ENCODE data around the gene OXNAD1. TPM values are rescaled to one million over a fixed set of nuclear protein-coding genes. Genes with fewer than 3 reads are reported as not detected.

Gene OXNAD1
- polyA plus RNA-seq, 1 donor, result 17.9 TPM

DNA sequence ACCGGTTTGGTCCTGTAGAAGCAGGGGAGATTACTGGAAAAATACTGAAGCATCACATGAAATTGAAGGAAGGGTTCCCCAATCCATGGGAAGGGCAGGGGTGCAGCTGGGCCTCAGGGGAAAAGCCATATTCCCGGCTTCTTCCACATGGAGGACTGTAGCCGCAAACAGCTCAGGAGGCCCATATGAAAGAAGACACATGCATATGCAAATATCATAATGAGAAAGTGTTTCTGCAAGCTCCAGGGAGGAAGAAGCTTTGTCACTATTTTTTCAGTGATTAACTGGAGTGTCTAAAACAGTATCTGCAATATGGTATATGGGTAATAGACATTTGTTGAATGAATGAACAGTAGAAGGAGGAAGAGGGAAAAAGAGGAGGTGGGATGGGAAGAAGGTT lies 19.4 kb upstream of the OXNAD1 start:
- no peak for DNase-seq

DNA sequence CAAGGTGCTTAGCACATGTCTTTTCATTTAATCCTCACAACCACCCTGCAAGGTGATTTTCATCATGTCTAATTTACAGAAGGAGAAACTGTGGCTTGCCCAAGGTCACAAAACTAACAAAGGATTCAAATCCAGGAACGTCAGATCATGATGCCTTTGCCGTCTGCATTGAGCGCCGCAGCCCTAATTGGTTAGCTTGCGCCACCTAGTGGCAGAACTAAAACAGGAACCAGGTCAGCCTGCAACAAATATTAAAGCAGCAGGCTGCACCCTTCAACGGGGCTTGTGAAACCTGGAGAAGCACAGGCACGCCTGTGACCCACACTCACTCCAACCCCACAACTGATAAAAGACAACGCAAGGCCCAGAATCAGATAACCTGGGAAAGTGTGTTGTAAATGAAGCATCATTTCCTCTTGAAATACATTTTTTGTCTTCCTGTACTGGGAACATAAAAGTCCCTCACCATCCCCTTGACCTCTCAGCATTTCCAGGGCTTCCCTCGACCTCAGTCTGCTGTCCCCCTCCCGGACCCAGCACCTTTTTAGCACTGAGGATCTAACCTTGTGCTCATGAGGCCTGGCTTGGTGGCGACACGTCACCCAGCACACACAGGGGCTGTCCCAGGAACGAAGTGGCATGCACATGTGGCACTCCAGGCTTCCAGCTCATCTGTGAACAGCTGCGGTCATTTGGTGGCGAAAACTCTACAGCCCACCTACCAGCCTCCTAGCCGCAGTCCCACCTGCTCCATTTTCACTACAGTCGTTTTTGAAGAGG lies 17.5 kb upstream of the OXNAD1 start:
- DNase-seq, result peak; percentile 75

DNA sequence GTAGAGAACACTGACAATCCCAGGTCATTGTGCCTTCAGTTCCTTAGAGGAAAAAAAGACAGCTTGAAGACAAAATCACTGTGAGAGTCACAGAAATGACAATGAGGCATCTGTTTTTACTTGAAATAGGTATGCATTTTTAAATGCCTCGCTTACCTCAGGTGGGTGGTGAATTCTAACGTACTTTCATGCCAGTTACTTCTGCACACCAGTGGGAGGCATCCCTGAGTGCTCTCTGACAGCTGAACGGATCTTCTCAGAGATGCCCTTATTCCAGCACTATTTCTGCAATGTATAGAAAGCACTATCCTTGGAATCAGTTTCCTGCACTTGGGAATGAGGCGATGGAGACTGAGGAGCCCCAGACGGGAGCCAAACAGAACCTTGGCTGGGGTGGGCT lies 16.5 kb upstream of the OXNAD1 start:
- DNase-seq, result no peak

GRCh38 chr3:16249336-16249735 lies 15.7 kb upstream of the OXNAD1 start:
- no peak for DNase-seq

GRCh38 chr3:16249886-16250285 lies 15.1 kb upstream of the OXNAD1 start:
- no peak for DNase-seq

- DNase-seq, result no peak
These were observed 13.5 kb upstream of the OXNAD1 start for GRCh38 chr3:16251316-16252085.

DNA sequence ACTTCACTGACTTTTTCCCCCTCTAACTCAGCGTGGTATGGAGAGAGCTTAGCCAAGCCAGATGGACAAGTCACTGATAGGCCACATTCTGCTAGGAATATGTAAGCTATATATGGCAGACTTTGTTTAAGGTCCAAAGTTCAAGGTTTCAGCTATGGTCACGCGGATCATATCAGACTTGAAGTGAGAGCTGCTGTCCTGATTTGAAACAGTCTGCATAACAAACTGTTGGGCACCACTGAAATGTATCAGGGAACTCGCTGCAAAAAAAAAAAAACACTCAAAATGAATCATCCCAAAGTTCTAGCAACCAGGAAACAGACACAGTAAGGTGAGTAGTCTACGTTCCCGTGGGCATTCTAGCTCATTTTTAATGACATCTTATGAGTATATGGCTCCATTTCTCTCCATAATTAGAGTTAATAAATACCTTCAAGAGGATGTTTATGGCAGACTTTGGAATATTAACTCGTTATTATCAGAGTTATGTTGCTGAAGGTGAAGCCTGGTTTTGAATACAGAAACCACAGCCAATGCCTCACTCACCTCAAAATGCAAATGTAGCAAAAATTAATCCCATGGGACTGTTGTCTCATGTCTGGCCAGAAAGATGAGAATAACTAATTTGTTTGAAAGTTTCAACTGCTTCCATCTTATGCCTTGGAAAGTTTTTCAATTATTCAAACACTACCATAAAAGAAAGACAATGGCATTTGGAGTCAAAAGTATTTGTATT lies 12.6 kb upstream of the OXNAD1 start:
- no peak for DNase-seq

DNA sequence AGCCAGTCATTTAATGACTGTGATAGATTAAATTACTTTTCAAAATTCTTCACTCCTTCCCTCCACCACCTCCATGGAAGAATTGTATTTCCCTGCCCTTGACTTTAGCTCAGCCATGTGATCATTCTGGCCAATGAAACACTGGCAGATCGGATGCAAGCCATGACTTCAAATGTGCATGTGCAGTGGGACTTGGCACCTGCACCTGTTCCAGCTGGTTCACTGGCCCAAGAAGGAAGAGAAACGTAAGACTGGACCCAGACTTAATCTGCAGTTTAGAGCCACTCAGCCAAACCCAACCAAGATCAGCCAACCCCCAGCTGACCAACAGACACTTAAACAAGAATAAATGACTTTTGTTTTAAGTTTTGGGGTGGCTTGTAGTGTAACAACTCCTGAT lies 12.0 kb upstream of the OXNAD1 start:
- DNase-seq, result no peak

DNA sequence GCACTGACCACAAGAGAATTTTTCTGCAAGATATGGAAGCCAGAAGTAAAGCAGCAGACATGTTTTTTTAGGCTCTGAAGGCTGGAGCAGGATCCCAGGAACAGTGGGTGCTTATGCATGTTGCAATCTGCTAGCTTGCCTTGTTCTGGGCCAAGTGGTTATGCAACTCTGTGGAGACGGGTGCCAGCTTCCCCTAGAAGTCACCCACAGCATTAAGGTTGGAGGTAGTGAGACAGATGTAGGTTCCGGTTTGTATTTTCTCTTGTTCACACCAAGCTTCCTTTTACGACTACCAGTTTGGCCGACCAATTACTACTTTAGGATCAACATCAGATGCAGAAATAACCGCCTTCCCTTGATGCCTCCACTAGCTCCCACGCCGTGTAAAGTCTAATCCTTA lies 11.4 kb upstream of the OXNAD1 start:
- DNase-seq, result no peak

DNA sequence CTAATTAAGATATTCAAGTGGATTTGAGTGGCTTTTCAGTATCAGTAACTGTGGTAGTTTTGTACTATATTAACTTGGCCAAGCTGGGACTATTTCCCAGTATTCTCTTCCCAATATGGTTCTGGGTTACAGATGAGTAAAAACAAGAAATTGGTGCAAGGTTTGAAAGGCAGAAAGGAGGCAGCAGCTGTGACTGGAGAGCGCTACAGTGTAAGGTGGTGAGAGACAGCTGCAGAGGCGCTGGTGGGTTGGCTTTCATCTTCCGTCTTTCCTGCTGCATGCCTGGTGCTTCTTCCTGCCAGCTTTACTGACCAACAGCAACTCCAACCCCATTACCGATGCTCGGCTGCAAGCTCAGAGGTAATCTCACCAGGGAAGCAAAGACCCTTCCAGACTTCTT lies 10.1 kb upstream of the OXNAD1 start:
- DNase-seq, result no peak

- DNase-seq, result no peak
These were observed 9.7 kb upstream of the OXNAD1 start for GRCh38 chr3:16255326-16255725.

GRCh38 chr3:16255726-16256125 lies 9.3 kb upstream of the OXNAD1 start:
- no peak for DNase-seq

DNA sequence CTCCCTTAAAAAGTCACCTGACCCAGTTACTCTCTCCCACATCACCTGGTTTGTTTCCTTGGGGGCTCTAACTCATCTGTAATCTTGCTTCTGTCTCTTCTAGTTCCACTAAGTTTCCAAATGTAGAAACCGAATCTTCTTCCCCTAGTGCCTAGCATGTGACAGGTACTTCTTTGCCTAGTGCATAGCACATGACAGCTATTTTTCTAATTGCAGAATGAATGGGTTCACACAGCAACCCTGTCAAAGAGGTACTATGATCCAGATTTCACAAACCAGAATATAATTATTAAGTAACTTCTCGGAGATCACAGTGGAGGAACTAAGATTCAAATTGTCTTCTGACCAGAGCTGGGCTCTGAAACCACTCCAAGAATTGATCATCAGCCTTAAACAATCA lies 7.7 kb upstream of the OXNAD1 start:
- DNase-seq, result no peak

GRCh38 chr3:16258177-16258576 lies 6.8 kb upstream of the OXNAD1 start:
- no peak for DNase-seq

DNA sequence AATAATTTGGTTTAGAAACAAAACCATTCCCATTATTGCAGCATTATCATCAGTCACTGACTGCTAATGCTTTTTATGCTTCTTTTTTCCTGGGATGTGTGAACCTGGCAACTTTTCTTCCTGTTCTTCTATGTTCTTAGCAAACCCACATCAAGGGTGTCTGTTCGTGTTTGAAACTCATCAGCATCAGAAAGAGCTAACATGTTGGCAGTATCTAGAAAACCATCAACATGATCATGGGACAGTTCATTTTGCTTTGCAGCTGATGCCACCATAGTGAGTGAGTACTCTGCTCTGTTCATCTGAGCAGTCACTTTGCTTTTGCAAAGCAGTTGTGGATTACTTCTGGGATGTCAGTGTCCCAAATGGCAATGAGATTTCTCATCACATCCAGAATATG lies 6.1 kb upstream of the OXNAD1 start:
- DNase-seq, result no peak

GRCh38 chr3:16260046-16260445 lies 5.0 kb upstream of the OXNAD1 start:
- DNase-seq, result no peak

GRCh38 chr3:16262174-16262573 lies 2.8 kb upstream of the OXNAD1 start:
- DNase-seq, result no peak

- no peak for DNase-seq
These were observed 771 bp upstream of the OXNAD1 start for GRCh38 chr3:16264174-16264707.

GRCh38 chr3:16265455-16265786 lies 409 bp downstream of the OXNAD1 start:
- no peak for DNase-seq

DNA sequence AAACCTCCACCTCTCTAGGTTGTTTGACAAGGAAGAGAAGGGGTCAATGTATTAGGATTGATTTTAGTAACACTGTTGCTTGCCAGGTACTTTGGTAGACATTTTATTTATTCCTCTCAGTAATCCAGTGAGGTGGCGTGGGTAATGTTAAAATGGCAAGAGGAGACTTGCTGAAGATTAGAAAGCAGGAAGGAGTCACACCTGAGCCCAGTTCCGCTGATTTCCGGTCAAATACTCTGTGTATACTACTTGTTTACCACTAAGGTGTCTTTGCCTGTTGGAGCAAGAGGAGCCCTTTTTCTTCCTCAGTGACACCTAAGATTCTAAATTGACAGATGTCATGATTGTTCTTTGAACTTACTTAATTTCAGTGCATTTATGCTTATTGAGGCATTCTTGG lies 1.7 kb downstream of the OXNAD1 start:
- no peak for DNase-seq

- no peak for DNase-seq
These were observed 5.8 kb downstream of the OXNAD1 start for GRCh38 chr3:16270855-16271254.

DNA sequence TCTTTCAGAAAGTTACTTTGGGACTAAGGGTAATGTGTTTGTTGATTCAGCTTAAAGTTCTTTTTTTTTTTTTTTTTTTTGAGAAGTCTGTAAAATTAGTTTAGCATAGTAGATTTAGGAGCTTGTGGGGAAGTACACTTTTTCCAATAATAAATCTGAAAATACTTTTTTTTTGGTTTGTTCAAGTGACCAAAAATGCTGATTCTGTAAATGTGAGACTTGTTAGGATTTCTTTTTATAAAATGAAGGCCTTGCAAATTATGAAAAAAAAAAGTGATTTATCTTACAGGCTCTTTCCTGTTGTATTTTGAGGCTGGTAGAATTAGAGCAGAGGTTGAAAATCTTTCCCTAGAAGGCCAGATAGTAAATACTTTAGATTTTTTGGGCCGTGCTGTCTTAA lies 7.6 kb downstream of the OXNAD1 start:
- DNase-seq, result no peak

DNA sequence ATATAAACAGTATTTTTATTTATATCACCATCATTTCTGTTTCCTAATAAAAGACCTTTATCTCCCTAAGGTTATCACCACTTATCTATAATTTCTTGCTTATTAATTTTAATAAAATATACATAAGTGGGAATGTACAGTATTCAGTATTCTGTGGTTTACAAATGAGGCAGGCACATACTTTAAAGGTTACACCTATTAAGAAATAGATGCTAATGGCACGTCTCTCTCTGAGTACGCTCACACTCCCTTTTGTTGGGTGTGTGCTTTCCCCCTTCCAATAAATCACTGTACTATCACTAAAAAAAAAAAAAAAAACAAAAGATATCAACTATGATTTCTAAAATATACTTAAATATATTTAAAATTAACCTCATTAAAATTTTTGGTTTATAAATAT lies 8.9 kb downstream of the OXNAD1 start:
- no peak for DNase-seq
